ENCODE results near the gene KIF13A.
"Not testable (repeated sequence)": the region's sequence is repeated elsewhere in the genome, so short reads cannot be mapped to it uniquely, and the experiment has no call there.

Gene KIF13A

DNA sequence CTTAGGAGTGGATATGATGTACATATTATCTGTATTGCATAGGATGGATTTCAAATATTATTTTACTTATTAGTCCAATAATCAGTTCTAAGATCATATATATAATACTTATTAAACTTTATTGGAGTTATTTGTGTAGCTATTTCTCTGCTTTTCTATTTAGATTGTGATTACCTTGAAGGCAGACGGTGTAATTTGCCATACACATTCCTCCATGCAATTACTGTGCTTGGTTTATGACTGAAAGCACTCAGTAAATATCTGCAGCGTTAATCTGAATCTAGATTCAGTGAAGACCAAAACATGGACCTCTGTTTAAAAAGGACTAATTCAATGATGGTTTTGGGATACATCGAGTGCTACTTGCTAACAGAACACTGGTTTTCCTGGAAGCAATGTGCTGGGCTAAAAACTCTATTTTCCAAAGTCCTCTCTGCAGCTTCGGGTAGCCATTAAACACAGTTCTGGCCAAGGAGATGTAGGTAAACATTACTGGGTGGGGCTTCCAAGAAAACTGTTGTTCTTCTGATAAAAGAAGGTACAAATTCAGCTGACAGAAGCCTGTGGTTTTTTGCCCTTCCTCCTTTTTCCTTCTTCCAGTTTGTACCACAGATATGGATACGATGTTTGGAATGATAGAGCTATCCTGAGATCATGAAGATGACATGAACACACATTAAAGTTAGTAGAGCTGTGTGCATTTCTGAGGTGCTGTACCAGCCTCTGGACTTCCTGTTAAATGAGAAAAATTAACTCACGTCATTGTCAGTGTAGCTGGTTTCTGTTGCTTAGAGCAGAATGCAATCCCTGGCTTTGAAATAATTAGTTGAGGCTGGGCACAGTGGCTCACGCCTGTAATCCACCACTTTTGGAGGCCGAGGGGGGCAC, 144.3 kb downstream of the KIF13A start:
- no peak for DNase-seq

DNA sequence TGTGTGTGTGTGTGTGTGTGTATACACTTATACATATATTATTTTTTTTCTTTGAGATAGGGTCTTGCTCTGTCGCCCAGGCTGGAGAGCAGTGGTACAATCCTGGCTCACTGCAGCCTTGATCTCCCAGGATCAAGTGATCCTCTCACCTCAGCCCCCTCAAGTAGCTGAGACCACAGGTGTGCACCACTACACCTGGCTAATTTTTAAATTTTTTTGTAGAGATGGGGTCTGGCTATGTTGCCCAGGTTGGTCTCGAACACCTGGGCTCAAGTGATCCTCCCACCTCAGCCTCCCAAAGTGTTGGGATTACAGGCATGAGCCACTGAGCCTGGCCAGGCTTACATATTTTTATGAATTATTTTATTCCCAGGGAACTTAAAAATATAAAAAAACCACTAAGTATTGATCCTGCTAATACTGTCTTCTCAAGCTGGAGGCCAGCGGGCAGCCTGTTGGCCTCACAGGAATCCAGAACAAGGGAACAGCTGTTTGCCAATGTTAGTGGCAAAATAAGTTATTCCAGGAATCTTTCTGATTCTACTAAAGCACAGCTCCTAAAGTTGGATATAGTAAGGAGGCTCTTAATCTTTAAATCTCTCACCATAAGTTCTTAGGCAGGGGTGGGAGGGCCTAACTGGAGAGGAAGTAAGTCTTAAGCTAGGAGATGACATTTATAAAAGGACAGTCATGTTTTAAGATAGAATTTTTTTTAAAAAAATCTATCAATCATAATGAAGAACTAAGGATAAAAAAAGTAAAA, 145.2 kb downstream of the KIF13A start:
- no peak for DNase-seq

DNA sequence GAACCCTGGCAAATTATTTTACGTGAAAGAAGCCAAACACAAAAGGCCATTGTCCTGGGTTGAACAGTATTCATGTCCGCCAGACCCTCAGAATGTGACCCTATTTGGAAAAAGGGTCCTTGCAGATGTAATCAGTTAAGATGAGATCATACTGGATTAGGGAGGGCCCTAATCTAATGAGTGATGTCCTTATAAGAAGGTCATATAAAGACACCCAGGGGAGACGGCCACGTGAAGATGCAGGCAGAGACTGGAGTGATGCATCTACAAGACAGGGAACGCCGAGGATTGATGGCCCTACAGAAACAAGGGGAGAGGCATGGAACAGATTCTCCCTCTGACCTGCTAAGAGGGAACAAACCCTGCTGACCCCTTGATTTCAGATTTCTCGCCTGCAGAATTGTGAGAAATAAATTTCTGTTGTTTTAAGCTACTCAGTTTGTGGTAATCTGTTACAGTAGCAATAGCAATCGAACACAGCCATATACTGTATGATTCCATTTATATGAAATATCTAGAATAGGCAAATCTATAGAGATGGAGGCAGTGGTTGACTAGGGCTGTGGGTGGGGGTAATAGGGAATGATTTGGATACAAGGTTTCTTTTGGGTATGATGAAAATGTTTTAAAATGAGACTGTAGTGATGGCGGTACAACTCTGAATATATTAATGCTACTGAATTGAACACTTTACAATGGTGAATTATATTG, 147.8 kb downstream of the KIF13A start:
- DNase-seq: no peak

DNA sequence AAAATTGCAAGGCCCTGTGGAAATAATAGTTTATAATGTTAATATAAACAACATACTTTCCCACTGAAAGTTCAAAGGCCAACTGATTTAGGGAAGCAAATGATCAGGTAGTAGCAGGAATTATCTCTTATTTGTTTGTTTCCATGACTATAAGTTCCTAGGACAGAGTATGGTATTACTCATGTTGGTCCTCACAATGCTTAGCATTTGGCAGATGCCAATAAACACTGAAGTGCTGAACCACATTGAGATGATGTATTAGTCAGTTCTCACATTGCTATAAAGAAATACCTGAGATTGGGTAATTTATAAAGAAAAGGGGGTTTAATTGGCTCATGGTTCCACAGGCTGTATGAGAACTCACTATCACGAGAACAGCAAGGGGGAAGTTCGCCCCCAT, 151.1 kb downstream of the KIF13A start:
- no peak for DNase-seq

DNA sequence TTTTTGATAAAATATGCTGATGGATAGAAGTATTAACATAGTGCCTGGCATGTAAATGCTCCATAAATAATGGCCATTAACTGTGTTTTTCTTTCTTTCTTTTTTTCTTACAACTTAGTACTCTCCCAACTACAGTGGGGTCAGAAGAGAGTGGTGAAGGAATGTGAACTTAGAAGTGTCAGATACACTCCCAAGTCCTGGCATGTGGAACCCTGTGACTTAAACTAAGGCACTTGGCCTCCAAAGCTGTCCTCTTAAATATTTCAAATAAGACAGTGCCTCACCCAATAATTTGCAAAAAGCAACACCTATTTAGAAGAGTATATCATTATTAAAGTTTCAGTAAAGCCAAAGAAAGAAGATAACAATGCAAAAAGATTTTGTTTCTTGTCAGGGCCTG, 151.7 kb downstream of the KIF13A start:
- no peak for DNase-seq

DNA sequence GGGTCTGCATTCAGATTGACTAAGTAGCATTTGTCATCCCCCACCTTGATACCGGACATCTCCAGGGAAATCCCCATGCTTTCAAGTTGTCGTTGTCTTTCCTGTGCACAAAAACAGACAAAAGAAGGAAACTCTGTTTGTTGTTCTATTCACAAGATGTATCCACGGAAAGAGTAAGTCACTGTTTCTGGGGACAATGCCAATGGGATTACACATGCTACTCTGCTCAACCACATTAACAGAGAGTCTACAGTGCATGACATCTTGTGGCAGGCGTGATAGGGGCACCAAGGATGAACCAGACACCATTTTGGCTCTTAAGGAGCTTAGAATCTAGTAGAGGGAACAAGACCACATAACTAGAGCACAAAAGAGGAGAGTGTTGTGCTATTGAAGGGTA, 156.3 kb downstream of the KIF13A start:
- DNase-seq: no peak

DNA sequence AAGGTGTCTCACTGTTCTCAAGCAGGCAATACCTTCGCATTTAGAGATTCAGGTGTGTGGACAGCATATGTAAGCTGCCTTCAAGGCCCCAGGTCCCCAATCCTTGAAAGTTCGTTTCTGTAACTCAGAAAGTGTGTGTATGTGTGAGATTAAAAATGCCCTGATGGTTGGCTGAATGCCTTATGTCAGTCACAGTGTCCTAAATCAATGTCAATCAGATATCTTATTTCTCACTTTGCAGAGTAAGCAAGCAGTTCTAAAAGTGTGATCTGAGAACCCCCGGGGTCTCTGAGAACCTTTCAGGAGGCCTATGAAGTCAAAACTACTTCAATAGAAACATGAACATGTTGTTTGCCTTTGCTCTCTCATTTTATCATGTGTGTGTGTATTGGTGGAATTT, 157.5 kb downstream of the KIF13A start:
- no peak for DNase-seq

DNA sequence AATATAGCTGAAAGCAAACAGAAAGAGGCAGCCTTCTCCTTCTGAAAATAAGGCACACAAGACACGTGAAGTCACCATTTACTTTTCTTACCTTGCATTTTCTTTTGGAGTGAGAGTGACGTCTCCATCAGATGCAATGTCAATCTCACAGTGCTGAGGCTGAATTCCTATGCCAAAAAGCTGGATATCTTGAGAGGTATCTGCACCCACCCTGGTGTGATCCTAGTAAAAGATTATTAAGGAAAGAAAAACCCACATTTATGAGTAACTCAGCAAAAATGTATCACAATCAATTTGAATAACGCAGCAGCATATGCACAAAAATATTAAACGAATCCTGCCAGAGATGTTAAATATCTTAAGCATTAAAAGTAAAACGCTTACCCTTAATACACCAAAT, 159.3 kb downstream of the KIF13A start:
- no peak for DNase-seq

DNA sequence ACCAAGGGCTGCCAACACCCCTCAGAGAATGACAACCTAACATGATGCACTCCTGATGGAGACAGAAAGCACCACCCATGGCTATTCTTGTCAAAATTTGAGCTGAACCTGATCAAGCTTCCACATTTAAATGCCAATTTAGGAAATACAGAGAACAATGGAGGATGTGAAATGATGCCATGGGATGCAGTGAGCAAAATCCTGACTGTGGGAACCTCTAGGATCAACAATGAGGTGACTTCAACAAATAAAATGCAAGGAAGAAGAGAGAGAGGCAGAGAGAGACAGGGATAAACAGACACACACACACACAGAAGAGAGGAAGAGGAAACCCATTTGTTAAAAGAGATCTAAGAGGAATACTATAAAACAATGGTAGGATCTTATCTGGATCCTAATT, 161.1 kb downstream of the KIF13A start:
- DNase-seq: no peak

DNA sequence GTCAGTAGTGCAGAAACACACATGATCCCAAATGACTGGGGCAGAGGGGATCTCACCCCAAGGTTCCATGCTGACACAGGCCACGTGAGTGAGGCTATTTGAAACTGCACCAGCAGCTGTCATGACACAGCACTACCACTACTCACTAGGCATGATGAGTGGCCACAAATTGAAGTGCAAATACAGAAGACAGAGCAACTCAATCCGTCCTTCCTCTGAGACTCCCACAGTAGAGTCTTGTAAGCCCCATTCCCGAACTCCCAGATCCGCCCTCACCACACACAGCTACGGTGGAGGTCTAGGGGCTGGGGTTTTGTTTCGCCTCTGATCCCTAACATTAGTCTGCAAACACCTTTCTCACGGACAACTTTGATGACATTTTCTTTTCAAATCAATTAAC, 167.4 kb downstream of the KIF13A start:
- DNase-seq: no peak

DNA sequence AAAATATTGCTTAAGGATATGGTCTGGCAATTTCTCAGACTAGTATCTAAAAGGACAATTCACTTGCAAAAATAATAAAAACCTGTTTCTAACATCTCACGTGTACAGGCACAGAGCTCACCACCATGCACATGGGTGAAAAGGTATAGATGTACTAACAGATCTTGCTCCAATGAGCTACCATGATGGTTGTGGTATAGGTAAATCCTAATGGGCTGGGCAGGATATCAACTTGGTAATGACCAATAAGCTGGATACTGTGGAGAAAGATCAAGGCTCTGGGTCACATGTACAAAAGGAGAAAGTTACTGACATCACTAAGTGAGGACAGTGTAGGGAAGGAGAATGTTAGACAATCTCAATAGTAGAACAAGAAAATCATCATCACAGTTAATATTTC, 169.7 kb downstream of the KIF13A start:
- DNase-seq: no peak

DNA sequence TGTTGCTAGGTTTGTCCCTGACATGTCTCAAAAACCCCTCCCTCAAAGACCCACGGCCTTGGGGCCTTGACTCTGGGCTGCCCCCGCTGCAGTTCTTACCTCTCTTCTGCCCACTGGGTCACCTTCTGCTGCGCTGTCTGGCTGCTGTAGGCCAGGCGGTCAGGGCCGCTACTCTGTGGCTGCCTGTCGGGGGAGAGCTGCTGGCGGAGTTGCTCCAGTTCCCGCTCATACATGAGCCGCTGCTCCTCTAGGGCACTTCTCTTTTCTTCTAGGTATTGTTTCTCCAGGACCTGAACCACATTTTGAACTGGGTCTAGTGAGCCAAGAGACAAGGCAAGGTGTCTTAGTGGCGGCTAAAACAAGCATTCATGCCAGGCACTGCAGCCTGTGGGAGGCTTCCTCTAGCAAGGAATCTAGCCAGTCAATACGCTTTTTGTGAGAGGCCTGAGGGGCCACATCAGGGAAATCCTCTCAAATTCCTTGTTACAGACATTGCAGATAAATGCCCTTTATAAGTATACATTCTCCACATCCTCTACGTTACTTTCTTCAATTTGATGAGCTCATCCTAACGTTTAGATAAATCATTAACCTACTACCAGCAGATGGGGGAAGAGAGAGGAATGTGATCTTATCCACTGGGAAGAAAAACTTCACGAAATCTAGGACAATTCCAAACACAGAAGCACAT, 170.4 kb downstream of the KIF13A start:
- no peak for DNase-seq

DNA sequence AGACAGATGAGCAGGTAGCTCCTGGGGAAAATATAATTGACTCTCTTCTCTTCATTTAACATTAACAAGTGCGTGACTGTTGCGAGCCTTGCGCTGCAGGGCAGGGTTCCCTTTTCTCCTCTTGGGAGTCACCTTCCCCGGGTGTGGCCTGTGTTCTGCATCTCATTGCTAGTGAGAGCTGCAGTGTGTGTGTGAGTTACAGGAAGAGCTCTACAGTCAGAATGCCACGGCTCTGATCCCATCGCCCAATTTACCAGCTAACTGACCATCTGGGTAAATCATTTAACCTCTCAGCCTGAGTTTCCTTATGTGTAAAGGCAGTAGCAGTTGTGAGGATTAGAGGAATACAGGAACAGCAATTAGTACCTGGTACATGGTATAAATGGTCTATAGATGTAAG, 173.9 kb downstream of the KIF13A start:
- no peak for DNase-seq

DNA sequence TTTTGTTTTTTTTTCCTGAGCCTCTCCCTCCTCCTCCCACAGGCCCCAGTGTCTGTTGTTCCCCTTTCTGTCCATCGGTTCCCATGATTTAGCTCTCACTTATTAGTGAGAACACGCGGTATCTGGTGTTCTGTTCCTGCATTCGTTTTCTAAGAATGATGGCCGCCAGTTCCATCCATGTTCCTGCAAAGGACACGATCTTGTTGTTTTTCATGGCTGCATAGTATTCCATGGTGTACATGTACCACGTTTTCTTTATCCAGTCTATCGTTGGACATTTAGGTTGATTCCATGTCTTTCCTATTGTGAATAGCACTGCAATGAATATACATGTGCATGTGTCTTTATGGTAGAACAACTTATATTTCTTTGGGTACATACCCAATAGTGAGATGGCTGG, 175.1 kb downstream of the KIF13A start:
- DNase-seq: no peak

DNA sequence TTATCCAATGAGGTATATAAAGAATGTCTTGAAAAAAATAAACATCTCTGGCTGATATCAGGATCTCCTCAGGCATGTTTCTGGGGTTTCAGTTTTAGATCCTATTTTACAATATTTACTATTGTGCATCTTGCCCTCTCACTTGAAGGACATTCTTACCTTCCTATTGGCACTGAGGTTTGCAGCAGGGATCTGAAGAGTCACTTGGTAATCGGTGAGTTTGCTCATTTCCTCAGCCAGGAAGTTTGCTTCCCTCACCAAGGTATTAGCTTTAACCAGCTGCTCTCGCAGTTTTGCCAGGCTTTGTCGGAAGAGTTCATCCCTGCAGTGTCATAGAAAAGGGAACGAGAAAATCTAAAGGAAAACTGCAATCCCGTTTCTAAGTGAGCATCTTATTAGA, 178.8 kb downstream of the KIF13A start:
- no peak for DNase-seq

DNA sequence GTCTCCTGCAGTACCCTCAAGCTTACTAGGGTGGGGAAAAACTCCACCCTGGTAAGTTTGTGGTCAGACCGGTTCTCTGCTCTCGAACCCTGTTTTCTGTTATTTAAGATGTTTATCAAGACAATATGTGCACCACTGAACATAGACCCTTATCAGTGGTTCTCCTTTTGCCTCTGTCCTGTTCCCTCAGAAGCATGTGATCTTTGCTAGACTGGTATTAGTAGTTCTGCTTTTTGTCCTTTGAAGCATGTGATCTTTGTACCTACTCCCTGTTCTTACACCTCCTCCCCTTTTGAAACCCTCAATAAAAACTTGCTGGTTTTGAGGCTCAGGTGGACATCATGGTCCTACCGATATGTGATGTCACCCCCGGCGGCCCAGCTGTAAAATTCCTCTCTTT, 180.0 kb downstream of the KIF13A start:
- DNase-seq: not testable (repeated sequence)

DNA sequence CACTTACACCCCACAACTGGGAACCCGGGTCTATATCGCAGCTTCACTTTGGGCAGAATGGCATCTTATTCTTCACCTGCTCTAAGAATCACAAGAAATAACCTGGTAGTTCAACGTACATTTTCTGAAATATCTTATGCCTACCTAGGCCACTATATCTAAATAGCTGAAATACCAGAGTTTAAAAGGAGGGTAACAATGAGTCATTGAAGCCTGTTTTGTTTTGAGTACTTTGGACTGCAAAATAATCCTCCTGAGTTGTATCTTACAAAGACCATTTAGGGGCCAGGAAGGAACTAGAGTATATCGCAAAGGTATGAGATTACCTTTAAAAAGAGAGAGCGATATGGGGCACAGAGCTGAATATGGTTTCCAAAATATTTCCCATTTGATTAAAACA, 184.0 kb downstream of the KIF13A start:
- DNase-seq: no peak

DNA sequence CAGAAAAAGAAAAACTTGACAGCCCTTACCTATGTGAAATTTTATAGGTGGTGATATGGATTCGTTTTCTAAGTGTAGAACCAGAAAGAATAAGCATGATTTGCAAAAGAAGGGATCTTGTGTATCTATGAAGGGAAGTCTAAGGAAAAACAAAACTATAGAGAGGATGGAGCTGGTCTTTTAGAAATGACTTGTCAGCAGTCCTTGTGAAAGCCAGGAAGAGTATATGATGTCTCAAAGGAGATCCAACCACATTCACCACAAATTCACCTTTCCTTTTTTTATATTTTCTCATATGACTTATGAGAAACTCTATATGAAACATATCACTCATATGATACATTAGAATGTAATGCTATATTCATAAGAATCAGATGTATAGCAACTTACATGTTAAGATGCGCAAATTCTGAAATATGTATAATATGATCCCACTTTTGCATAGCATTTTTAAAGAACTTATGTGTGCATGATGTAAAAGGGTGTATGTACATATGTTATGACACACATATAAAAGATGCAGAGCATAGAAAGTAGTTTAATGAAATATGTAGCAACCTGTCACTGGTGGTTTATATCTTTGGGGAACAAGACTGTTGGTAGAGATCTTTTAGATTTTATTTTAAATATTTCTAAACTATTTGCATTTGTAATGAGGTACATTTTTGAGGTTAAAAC, 188.8 kb downstream of the KIF13A start:
- no peak for DNase-seq

DNA sequence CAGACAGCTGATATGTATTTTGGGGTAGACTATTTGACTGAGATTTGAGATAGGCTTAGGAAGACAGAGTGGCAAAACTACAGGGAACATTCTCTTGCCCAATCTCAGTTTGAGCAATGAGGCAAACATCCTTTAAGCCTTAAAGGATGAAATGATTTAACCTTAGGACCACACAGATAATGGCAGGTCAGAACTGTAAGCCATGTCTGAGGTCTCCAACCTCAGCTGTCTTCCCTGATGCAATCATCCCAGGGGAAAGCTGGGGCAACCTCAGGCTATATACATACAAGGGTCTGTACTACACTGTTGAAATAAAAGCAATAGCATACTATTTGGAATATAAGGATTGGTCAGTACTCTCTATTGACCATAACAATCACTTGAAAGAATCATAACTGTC, 196.9 kb downstream of the KIF13A start:
- DNase-seq: no peak

DNA sequence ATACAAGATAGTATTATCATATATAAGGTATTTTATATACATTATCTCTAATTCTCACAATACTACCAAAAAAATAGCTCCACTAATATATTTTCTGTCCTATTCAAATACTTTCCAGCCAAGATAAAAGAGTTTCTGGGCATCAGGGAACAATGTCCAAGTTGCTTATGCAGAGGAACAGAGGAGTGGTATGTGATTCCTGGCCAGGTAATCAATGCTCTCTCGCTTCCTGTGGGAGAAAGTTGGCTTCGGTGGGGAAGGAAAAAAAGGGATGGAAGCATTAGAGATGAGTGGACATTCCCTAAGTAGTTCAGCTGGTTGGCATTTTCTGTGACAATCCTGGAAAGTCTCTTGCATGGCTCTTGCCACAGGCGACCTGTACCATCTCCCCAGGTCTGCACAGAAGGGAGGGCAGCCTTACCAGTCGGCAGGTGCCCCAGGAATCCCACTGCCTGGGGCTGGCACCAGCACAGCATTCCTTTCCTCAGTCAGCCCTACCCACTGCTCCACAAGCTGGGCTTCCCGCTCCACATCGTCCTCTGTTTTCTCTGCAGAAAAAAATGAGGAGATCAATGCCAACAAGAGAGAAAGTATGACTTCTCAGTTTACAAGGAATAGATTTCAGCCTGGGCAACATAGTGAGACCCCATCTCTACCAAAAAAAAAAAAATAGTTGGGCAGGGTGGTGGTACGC, 202.2 kb downstream of the KIF13A start:
- DNase-seq: no peak

DNA sequence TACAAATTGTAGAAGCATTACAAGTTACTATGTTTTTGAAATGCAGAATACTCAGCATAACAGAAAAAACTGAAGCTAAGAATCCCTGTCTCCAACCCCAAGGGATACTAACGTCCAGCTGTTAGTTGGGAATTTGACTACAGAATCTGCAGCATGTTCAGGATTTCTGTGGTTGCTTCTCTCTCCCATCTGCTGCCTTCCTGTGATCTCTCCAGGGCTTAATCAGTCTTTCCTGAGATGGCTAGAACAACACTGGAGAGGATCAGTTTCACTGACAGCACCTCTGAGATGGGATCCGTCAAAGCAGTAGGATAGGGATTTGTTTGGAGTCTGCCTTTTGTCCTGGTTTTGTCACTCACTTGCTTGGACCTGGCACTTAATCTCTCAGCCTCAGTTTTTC, 207.4 kb downstream of the KIF13A start:
- no peak for DNase-seq

DNA sequence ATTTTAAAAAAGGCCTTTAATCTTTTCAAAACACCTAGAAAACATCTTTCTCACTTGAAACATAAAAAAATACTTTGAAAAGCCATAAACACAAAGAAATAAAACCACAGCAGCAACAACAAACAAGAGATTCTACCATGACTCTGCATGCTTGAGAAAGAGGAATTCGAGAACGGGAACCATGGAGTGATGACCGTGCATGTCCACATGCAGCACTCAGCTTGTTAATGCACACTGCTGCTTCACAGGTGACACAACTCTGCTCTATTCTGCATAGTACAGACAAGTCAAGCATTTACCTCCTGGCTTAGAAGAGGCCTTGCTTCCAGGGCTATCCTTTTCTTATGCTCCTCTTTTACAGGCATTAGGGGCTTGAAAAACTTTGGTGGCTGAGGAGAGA, 215.8 kb downstream of the KIF13A start:
- no peak for DNase-seq

All from activated CD4-positive, alpha-beta T cell treated with anti-CD3 and anti-CD28 coated beads for 4 hours (primary cell).